Measurements from ENCODE around the gene ACP5.
A peak's percentile ranks its signal among the peaks of the same experiment; 100 is the strongest.

ACP5 gene

GRCh38 chr19:11574689-11575088 lies 2.8 kb downstream of the ACP5 start:
- TF ChIP-seq TCF12 (IDR thresholded peaks at IDR 0.05; ENCODE audit: low read depth): no peak
- TF ChIP-seq EGR1 (IDR thresholded peaks at IDR 0.05): no peak

GRCh38 chr19:11570039-11570462 lies 7.4 kb downstream of the ACP5 start:
- no peak for TF ChIP-seq TCF12 (IDR thresholded peaks at IDR 0.05; ENCODE audit: low read depth)
- TF ChIP-seq CREB1 (IDR thresholded peaks at IDR 0.05; ENCODE audit: low read depth): no peak
- TF ChIP-seq FOXM1 (IDR thresholded peaks at IDR 0.05; ENCODE audit: borderline replicate concordance, low read depth): no peak
- no peak for TF ChIP-seq REST (IDR thresholded peaks at IDR 0.05; ENCODE audit: low read depth)
- no peak for TF ChIP-seq USF1 (IDR thresholded peaks at IDR 0.05)
- no peak for TF ChIP-seq NFIC (IDR thresholded peaks at IDR 0.05)
- no peak for TF ChIP-seq EP300 (IDR thresholded peaks at IDR 0.05; ENCODE audit: borderline replicate concordance)
- no peak for TF ChIP-seq RAD21 (IDR thresholded peaks at IDR 0.05; ENCODE audit: low read depth)
- no peak for TF ChIP-seq ZBTB7A (IDR thresholded peaks at IDR 0.05; ENCODE audit: low read depth)
- TF ChIP-seq EGR1 (IDR thresholded peaks at IDR 0.05): no peak
- no peak for TF ChIP-seq MAX (IDR thresholded peaks at IDR 0.05)
- TF ChIP-seq YY1 (IDR thresholded peaks at IDR 0.05; ENCODE audit: low read depth): no peak

- no peak for TF ChIP-seq REST (IDR thresholded peaks at IDR 0.05; ENCODE audit: low read depth)
- TF ChIP-seq CEBPB (IDR thresholded peaks at IDR 0.05): no peak
- no peak for TF ChIP-seq RAD21 (IDR thresholded peaks at IDR 0.05; ENCODE audit: low read depth)
- TF ChIP-seq EGR1 (IDR thresholded peaks at IDR 0.05): no peak
- TF ChIP-seq NFIC (IDR thresholded peaks at IDR 0.05): no peak
These were observed 11.3 kb downstream of the ACP5 start for GRCh38 chr19:11566164-11566563.

- no peak for TF ChIP-seq TCF12 (IDR thresholded peaks at IDR 0.05; ENCODE audit: low read depth)
- TF ChIP-seq USF1 (IDR thresholded peaks at IDR 0.05): no peak
- TF ChIP-seq EGR1 (IDR thresholded peaks at IDR 0.05): no peak
- no peak for TF ChIP-seq TAF1 (IDR thresholded peaks at IDR 0.05; ENCODE audit: low read depth)
- TF ChIP-seq RAD21 (IDR thresholded peaks at IDR 0.05; ENCODE audit: low read depth): no peak
- TF ChIP-seq CREB1 (IDR thresholded peaks at IDR 0.05; ENCODE audit: low read depth): no peak
- TF ChIP-seq ZBTB7A (IDR thresholded peaks at IDR 0.05; ENCODE audit: low read depth): no peak
- TF ChIP-seq YY1 (IDR thresholded peaks at IDR 0.05; ENCODE audit: low read depth): no peak
- TF ChIP-seq REST (IDR thresholded peaks at IDR 0.05; ENCODE audit: low read depth): no peak
- no peak for TF ChIP-seq FOXM1 (IDR thresholded peaks at IDR 0.05; ENCODE audit: borderline replicate concordance, low read depth)
- TF ChIP-seq EP300 (IDR thresholded peaks at IDR 0.05; ENCODE audit: borderline replicate concordance): no peak
- no peak for TF ChIP-seq CEBPB (IDR thresholded peaks at IDR 0.05)
These were observed 13.9 kb downstream of the ACP5 start for GRCh38 chr19:11563532-11563931.

GRCh38 chr19:11560404-11561051 lies 16.9 kb downstream of the ACP5 start:
- no peak for TF ChIP-seq REST (IDR thresholded peaks at IDR 0.05; ENCODE audit: low read depth)
- TF ChIP-seq ZBTB7A (IDR thresholded peaks at IDR 0.05; ENCODE audit: low read depth): no peak
- TF ChIP-seq YY1 (IDR thresholded peaks at IDR 0.05; ENCODE audit: low read depth): no peak
- no peak for TF ChIP-seq EP300 (IDR thresholded peaks at IDR 0.05; ENCODE audit: borderline replicate concordance)
- TF ChIP-seq FOXM1 (IDR thresholded peaks at IDR 0.05; ENCODE audit: borderline replicate concordance, low read depth): no peak
- no peak for TF ChIP-seq CREB1 (IDR thresholded peaks at IDR 0.05; ENCODE audit: low read depth)
- peak; percentile 66 for TF ChIP-seq RAD21 (IDR thresholded peaks at IDR 0.05; ENCODE audit: low read depth)

Measured in Ishikawa (cell line).